K562 treated with DMSO at 1 percent for 12 hours (cell line): ENCODE data around the gene MBD6. TPM values are rescaled to one million over a fixed set of nuclear protein-coding genes. Genes with fewer than 3 reads are reported as not detected.

ENCODE experiments used
- total RNA-seq: library from RNA; unstranded; fragments of 300-600 nt; gene quantifications from 2 replicates; pipeline ENCODE4 v1.2.3, GENCODE V29; 2022; ENCODE audit not compliant: insufficient read depth

The MBD6 gene
- 9.5 and 30.4 TPM in 2 replicates for total RNA-seq

GRCh38 chr12:57522011-57522886 lies at the start of gene MBD6:
Gene MBD6, plus strand, starts transcription at chr12:57522824. Its CDS starts 1,480 bp downstream, at chr12:57524304.

GRCh38 chr12:57479376-57480115 lies 43.1 kb upstream of the MBD6 start, which contains the start of gene ARHGAP9:
Gene ARHGAP9, minus strand, starts transcription at chr12:57479866. Its CDS starts 460 bp downstream, at chr12:57479406.

GRCh38 chr12:57487597-57488401 lies 34.8 kb upstream of the MBD6 start, which contains the start of gene MARS1:
Gene MARS1, plus strand, starts transcription at chr12:57488068. Its CDS starts 23 bp downstream, at chr12:57488091.

GRCh38 chr12:57520053-57520818 lies 2.4 kb upstream of the MBD6 start, which contains the start of gene DDIT3:
Gene DDIT3, minus strand, starts transcription at chr12:57520514. Its CDS starts 3,108 bp downstream, at chr12:57517406.

GRCh38 chr12:57546438-57547287 lies 24.0 kb downstream of the MBD6 start, which contains the start of gene DCTN2:
Gene DCTN2, minus strand, starts transcription at chr12:57547192. Its CDS starts 129 bp downstream, at chr12:57547063.

GRCh38 chr12:57549909-57550640 lies 27.5 kb downstream of the MBD6 start, which contains the start of gene KIF5A:
Gene KIF5A, plus strand, starts transcription at chr12:57550044. Its CDS starts 228 bp downstream, at chr12:57550272.

Other genes with a start within 250 kb of the MBD6 start
- gene R3HDM2, start 91.8 kb upstream of the MBD6 start, total RNA-seq: 11.4 and 26.3 TPM in 2 replicates
- 0.97 TPM in 1 of 2 replicates, not detected in the other for gene INHBC, start 88.0 kb upstream of the MBD6 start, total RNA-seq
- 44.7 and 60.8 TPM in 2 replicates for gene INHBE, start 67.5 kb upstream of the MBD6 start, total RNA-seq
- 0.49 and 3.3 TPM in 2 replicates for gene GLI1, start 63.0 kb upstream of the MBD6 start, total RNA-seq
- gene ARHGAP9, start 43.0 kb upstream of the MBD6 start, total RNA-seq: 7.4 and 10.8 TPM in 2 replicates
- gene MARS1, start 34.8 kb upstream of the MBD6 start, total RNA-seq: 373 and 994 TPM in 2 replicates
- gene DDIT3, start 2.3 kb upstream of the MBD6 start, total RNA-seq: 211 and 237 TPM in 2 replicates
- 159 and 198 TPM in 2 replicates for gene DCTN2, start 24.4 kb downstream of the MBD6 start, total RNA-seq
- 2.2 and 13.9 TPM in 2 replicates for gene KIF5A, start 27.2 kb downstream of the MBD6 start, total RNA-seq
- 14.9 and 38.4 TPM in 2 replicates for gene PIP4K2C, start 68.4 kb downstream of the MBD6 start, total RNA-seq
- not detected in 2 replicates for gene DTX3, start 82.0 kb downstream of the MBD6 start, total RNA-seq
- 8.4 and 14.2 TPM in 2 replicates for gene ARHGEF25, start 88.6 kb downstream of the MBD6 start, total RNA-seq
- gene B4GALNT1, start 110.4 kb downstream of the MBD6 start, total RNA-seq: 19.6 and 67.1 TPM in 2 replicates
- gene OS9, start 171.3 kb downstream of the MBD6 start, total RNA-seq: 231 and 291 TPM in 2 replicates
- gene AGAP2, start 215.9 kb downstream of the MBD6 start, total RNA-seq: 0.82 TPM in 1 of 2 replicates, not detected in the other
- 8.0 and 16.3 TPM in 2 replicates for gene TSPAN31, start 222.2 kb downstream of the MBD6 start, total RNA-seq
- gene CDK4, start 229.5 kb downstream of the MBD6 start, total RNA-seq: 148 and 190 TPM in 2 replicates
- gene MARCHF9, start 232.3 kb downstream of the MBD6 start, total RNA-seq: 10.6 and 12.2 TPM in 2 replicates
- gene CYP27B1, start 244.3 kb downstream of the MBD6 start, total RNA-seq: 0.65 and 0.74 TPM in 2 replicates
- 6.5 and 9.4 TPM in 2 replicates for gene METTL1, start 249.3 kb downstream of the MBD6 start, total RNA-seq
- gene EEF1AKMT3, start 249.8 kb downstream of the MBD6 start, total RNA-seq: 2.5 and 5.1 TPM in 2 replicates